Renal cortical epithelial cell (primary cell): ENCODE data around the gene TMPRSS9. TPM values are rescaled to one million over a fixed set of nuclear protein-coding genes. Genes with fewer than 3 reads are reported as not detected.
"Not testable (repeated sequence)": the region's sequence is repeated elsewhere in the genome, so short reads cannot be mapped to it uniquely, and the experiment has no call there.

Source experiments
- DNase-seq: peaks from one replicate; pipeline ENCODE4 v3.0.0-alpha.2; 2011; ENCODE audit warnings: low read depth
- total RNA-seq: library from RNA; depleted of rRNA; stranded (reverse); fragments of >200 nt; gene quantifications from 2 replicates; pipeline ENCODE4 v1.2.3, GENCODE V29; 2014

Gene TMPRSS9
- total RNA-seq, 1 donor from 2014 or later: 0.05 TPM

DNA sequence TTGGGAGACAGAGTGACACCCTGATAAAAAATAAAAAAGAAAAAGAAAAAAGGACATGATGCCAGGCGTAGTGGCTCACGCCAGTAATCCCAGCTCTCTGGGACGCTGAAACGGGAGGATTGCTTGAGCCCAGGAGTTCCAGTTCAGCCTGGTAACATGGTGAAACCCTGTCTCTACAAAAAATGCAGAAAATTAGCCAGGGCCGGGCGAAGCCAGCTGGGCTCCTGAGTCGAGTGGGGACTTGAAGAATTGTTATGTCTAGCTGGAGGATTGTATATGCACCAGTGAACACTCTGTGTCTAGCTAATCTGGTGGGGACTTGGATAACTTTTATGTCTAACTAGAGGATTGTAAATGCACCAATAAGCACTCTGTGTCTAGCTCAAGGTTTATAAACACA is 32.3 kb downstream of the TMPRSS9 start:
- DNase-seq: no peak

DNA sequence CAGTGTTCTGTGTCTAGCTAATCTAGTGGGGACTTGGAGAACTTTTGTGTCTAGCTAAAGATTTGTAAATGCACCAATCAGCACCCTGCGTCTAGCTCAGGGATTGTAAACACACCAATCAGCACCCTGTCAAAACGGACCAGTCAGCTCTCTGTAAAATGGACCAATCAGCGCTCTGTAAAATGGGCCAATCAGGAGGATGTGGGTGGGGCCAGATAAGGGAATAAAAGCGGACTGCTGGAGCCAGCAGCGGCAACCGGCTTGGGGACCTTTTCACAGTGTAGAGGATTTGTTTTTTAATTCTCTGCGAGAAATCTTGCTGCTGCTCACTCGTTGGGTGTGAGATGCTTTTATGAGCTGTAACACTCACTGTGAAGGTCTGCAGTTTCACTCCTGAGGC is 32.8 kb downstream of the TMPRSS9 start:
- DNase-seq: not testable (repeated sequence)

DNA sequence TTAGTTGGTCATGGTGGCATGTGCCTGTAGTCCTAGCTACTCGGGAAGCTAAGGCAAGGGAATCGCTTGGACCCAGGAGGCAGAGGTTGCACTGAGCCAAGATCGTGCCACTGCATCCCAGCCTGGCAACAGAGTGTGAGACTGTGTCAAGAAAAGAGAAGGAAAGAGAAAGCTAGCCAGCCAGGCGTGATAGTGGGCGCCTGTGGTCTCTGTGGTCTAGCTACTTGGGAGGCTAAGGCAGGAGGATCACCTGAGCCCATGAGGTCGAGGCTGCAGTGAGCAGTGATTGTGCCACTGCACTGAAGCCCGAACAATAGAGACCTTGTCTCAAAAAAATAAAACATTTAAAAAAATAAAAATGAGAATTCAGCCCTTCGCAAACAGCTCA is 34.0 kb downstream of the TMPRSS9 start:
- no peak for DNase-seq

DNA sequence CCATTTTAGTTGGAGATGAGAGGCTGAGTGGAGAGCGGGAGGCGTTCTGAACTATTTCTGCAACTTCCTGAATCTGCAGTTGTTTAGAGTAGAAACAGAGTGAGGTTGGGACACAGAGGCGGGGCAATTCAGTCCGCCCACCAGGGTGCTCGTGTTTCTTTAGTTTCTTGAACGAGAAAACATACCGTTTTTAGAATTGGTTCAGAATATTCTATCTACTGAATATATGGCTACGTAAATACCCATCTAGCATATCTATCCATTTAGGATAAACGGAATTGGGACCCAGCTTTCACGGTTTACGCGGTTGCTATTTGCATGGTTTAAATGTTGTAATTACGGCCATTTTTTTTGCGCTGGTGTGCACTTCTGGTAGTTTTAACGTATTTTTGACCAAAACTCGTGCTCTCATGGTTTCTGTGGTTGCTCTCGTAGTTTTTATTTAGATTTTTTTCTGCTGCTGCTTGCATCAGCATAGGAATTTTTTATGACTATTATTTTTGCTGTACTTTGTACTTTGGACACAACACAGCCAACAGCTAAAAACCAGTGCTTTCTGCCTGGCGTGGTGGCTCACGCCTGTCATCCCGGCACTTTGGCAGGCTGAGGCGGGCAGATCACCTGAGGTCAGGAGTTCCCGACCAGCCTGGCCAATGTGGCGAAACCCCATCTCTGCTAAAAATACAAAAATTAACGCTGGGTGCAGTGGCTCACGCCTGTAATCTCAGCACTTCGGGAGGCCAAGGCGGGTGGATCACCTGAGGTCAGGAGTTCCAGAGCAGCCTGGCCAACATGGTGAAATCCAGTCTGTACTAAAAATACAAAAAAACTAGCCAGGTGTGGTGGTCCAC is 34.6 kb downstream of the TMPRSS9 start:
- no peak for DNase-seq

DNA sequence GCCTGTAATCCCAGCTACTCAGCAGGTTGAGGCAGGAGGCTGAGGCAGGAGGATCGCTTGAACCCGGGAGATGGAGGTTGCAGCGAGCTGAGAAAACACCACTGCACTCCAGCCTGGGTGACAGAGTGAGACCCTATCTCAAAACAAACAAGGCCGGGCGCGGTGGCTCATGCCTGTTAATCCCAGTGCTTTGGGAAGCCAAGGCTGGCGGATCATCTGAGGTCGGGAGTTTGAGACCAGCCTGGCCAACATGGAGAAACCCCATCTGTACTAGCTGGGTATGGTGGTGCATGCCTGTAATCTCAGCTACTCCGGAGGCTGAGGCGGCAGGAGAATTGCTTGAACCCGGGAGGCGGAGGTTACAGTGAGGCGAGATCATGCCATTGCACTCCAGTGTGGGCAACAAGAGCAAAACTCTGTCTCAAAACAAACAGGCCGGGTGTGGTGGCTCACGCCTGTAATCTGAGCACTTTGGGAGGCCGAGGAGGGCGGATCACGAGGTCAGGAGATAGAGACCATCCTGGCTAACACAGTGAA is 35.3 kb downstream of the TMPRSS9 start:
- not testable (repeated sequence) for DNase-seq

DNA sequence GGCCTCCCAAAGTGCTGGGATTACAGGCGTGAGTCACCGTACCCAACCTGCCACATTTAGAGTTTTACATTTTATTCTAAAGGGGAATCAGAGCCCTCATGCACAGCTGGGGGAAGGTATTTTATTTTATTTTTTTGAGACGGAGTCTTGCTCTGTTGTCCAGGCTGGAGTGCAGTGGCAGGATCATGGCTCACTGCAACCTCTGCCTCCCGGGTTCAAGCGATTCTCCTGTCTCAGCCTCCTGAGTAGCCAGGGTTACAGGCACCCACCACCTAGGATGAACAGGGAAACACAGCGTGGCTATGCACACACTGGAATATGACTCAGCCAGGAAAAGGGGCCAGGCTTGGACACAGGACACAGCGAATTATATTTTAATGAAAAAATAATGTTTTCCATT is 37.1 kb downstream of the TMPRSS9 start:
- DNase-seq: not testable (repeated sequence)

DNA sequence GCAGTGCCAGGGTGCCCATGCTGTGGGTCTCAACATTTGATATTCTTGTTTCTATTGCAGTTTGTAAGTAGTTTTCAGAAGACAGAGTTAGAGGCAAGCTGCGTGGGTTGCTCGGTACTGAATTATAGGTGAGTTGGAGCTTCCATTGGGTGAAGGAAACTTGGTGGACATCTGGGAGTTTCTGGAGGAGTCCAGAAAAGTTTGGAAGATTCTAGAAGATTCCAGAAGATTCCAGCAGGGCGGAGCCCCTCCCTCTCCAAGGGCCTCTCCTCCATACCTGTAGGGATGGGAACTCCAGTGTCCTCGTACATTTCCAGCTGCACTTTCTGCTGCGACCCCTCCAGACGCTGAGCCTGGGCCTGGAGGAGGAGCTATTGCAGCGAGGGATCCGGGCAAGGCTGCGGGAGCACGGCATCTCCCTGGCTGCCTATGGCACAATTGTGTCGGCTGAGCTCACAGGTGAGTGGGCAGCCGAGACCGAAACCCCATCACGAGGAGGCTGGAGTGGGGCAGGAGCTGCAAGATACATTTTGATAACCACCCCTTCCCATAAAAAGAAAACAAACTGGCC is 38.8 kb downstream of the TMPRSS9 start:
- no peak for DNase-seq

DNA sequence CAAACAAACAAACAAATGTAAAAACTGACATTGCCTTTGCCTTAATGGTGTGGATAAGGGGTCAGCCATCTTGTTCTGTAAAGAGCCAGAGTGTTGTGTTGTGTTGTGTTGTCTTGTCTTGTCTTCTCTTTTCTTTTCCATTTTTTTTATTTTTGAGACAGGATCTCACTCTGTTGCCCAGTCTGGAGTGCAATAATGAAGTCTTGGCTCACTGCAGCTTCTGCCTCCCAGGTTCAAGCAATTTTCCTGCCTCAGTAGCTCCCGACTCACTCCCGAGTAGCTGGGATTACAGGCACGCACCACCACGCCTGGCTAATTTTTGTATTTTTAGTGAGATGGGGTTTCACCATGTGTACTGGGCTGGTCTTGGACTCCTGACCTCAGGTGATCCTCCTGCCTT is 39.5 kb downstream of the TMPRSS9 start:
- no peak for DNase-seq

DNA sequence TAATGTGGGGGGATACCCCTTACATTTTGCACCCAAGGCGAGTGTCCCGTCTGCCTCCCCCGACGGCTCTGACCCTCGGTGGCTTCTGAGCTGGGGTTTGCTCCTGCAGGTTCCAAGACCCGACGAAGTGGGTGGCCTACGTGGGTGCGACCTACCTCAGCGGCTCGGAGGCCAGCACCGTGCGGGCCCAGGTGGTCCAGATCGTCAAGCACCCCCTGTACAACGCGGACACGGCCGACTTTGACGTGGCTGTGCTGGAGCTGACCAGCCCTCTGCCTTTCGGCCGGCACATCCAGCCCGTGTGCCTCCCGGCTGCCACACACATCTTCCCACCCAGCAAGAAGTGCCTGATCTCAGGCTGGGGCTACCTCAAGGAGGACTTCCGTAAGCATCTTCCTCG is 48.2 kb downstream of the TMPRSS9 start:
- DNase-seq: no peak

DNA sequence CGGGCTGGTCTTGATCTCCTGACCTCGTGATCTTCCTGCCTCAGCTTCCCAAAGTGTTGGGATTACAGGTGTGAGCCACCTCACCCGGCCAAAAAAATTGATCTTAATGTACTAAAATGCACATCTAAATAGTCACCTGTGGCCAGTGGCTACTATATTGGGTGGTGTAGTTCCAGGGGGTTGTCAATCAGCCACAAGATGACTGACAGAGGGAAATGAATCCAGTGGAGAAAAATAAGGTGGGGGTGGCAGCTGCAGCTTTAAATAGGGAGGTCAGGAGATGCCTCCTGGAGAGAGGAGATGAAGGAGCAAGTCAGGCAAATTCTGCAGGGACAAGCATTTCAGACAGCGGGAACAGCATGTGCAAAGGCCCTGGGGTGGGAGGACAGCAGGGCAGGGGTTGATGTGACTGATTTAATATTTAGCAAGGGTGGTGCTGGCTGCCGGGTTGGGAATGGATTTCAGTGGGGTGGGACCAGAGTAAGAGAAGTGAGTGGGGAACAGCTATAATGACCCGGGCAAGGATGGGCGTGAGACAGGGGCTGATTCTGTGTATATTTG is 49.4 kb downstream of the TMPRSS9 start:
- DNase-seq: no peak

DNA sequence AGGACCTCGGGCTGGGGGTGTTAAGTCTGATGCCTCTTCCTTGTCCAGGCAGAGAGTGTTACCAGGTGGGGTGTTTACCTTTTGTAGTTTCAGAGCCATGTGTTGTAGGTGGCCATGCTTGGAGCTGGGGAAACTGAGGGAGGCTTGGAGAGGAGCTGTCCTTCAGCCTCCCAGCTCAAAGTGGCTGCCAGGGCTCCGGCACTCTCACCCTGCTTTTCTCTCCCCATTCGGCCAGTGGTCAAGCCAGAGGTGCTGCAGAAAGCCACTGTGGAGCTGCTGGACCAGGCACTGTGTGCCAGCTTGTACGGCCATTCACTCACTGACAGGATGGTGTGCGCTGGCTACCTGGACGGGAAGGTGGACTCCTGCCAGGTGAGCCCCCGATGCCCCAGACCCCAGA is 50.0 kb downstream of the TMPRSS9 start:
- no peak for DNase-seq

DNA sequence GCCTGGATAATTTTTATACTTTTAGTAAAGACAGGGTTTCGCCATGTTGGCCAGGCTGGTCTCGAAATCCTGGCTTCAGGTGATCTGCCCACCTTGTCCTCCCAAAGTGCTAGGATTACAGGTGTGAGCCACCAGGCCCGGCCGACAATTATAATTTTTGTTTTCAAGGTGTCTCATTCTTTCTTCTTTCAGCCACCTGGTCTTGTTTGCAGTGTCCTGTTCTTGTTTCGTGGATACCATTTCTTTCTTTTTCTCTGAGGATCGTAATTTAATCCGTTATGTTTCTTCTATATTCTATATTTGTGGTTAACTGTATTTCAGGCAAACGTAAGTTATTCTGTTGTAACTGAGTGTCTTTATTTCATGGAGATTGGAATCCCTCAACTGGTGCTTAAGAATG is 51.6 kb downstream of the TMPRSS9 start:
- DNase-seq: no peak

DNA sequence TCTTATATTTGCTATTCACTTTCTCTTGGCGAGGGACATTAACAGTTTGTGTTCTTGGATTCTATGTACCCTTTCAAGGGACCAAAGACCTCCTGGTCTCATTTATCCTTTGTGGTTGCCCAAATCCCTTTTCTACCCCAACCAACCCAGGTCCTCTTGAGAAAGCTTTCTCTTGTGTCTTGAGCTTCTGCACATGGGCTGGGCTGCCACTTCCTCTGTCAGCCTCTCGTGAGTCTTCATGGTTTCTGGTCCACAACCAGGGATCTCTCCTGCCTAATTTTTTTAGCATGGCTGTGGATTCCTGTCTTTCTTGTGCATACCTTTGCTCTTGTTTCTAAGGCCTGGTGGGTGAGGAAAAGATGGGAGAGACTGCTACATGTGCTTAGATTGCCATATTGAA is 52.4 kb downstream of the TMPRSS9 start:
- DNase-seq: no peak

DNA sequence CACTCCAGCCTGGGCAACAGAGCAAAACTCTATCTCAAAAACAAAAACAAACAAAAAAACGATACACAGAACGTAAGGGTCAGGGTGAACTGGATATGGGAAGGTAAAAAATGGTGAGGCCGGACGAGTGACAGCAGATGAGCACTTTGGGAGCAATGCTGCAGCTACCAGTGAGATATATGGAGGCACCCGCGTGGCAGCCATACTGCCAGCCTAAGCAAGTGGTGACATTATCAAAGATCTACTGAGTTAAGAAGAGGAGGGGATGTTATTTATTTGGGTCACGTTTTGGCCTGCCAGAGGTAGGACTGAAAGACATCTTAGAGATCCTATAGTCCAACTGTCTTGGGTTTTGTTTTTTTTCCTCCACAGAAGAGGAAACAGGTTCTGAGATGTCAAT is 53.1 kb downstream of the TMPRSS9 start:
- no peak for DNase-seq

DNA sequence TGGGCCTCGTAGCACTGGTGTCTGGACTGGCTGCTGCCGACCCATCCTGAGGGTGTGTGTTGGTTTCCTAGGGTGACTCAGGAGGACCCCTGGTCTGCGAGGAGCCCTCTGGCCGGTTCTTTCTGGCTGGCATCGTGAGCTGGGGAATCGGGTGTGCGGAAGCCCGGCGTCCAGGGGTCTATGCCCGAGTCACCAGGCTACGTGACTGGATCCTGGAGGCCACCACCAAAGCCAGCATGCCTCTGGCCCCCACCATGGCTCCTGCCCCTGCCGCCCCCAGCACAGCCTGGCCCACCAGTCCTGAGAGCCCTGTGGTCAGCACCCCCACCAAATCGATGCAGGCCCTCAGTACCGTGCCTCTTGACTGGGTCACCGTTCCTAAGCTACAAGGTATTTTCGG is 53.6 kb downstream of the TMPRSS9 start:
- DNase-seq: no peak

DNA sequence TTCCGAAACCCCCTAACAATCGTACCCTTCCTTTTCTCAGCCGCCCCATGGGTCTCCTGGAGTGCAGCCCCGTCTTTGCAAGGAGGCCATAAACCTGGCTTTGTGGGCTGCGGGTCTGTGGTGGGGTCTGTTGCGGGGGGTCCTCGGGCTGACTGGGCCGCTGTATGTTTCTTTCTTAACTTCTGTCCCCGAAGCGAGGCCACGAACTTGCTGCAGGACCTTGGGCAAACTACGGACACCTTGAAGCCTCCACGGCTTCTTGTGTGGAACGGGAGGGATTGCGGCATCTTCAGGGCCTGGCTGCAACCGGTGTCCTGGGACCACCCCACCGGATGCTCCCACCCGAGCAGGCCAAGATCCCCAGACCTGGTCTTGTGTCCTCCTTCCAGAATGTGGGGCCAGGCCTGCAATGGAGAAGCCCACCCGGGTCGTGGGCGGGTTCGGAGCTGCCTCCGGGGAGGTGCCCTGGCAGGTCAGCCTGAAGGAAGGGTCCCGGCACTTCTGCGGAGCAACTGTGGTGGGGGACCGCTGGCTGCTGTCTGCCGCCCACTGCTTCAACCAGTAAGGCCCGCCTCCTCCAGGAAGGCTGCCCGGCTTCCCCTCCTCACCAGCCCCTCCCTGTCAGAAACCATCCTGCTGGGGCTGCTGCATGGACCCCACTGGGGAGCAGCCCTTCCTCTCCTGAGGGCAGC is 55.4 kb downstream of the TMPRSS9 start:
- DNase-seq: no peak

DNA sequence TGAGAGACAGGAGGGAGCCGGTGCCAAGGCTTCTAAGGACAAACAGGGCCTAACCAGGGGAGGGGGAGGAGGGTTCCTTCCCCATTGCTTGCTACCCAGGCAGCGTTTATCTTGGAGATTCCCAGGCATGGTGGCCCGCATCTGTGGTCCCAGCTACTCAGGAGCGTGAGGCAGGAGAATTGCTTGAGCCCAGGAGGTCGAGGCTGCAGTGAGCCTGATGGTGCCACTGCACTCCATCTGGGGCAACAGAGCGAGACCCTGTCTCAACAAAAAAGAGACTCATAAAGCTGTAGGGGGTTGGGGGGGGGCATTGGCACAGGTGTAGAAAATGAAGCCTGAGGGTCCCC is 55.9 kb downstream of the TMPRSS9 start:
- DNase-seq: no peak

DNA sequence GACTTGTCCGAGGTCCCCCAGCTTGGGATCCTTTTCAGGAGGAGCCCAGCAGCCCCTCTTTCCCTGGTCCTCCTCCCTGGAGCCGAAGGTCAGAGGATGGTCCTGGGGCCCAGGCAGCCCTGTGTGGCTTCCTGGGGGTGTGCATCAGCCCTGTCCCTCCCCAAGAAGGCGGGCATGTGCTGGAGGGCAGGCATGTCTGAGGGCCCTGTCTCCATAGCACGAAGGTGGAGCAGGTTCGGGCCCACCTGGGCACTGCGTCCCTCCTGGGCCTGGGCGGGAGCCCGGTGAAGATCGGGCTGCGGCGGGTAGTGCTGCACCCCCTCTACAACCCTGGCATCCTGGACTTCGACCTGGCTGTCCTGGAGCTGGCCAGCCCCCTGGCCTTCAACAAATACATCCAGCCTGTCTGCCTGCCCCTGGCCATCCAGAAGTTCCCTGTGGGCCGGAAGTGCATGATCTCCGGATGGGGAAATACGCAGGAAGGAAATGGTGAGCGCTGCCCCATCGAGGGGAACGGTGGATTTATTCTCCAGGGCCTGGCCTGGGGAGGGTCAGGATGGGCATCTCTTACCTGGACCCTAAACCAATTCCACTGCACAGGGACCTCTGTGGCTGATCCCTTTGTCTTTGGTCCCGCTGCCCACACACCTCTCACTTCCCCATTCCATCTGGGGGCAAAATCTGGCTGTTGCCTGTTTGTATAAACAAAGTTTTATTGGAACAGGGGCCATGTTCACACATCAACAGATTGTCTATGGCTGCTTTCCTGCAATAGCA is 56.4 kb downstream of the TMPRSS9 start:
- no peak for DNase-seq

DNA sequence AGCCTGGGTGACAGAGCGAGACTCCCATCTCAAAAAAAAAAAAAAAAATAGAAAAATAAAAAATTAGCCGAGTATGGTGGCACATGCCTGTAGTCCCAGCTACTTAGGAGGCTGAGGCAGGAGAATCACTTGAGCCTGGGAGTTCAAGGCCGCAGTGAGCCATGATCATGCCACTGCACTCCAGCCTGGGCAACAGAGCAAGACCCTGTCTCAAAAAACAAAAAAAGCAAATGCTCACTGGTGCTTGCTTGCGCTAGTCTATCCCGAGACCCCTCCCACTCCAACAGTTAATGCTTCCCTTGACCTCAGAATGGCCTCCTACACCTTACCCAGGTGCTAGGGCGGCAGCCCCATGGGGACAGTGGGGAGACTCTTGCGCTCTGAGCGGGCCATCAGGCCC is 57.4 kb downstream of the TMPRSS9 start:
- DNase-seq: not testable (repeated sequence)

DNA sequence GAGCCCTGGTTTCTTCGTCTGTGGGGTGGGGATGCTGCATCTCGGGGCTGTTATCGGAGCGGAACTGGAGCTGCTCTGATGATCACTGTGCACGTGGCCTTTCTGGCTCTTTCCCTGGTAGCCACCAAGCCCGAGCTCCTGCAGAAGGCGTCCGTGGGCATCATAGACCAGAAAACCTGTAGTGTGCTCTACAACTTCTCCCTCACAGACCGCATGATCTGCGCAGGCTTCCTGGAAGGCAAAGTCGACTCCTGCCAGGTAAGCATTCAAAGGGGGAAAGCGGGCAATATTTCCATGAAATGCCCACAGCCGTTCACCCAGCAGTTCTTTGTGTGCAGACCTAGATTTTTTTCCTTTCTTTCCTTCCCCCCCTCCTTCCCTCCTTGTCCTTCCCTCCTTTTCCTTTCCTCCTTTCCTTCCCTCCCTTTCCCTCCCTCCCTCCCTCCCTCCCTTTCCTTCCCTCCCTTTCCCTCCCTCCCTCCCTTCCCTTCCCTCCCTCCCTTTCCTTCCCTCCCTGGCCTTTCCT is 57.9 kb downstream of the TMPRSS9 start:
- DNase-seq: no peak

DNA sequence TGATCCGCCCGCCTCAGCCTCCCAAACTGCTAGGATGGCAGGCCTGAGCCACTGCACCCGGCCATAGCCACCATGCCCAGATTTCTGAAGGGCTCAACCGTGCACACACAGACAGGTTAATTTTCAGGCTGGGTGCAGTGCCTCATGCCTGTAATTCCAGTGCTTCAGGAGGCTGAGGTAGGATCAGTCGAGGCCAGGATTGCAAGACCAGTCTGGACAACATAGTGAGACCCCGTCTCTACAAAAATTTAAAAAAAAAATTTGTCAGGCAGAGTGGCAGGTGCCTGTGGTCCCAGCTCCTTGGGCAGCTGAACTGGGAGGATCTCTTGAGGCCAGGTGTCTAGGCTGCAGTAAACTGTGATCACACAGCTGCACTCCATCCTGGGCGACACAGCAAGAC is 59.7 kb downstream of the TMPRSS9 start:
- no peak for DNase-seq

DNA sequence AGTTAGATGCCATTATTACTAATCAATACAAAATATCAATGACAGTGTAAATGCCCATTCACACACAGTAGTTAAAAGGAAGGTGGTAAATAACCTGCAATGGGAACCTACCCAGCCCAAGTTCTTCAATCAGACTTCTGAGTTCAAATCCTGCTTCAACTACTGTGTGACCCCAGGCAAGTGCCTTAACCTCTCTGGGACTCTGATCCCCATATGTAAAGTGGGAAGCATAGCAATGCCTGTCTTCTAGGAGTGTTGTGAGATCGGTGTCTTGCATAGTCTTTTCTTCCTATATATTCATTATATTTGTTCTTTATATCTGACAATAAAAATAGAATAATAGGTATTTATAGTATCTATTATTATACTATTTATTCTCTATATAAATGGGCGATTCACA is 60.4 kb downstream of the TMPRSS9 start:
- no peak for DNase-seq
